Gastrocnemius medialis (tissue), 4 donors: ENCODE measurements around the gene ZNF423.

ENCODE experiments used
- CTCF ChIP-seq, 5 experiments: fragments of 450-650 bp in 3 of 5; fragments of 200-600 bp in 2 of 5; sonication (generic) in 2 of 5; IDR thresholded peaks in 4 of 5; conservative IDR thresholded peaks in 1 of 5; 1 replicate in 4 of 5; 2 replicates in 1 of 5; pipeline ENCODE4 v1.5.1; 2016 to 2019; ENCODE audit warnings: antibody characterized with exemption in 5 of 5, mild to moderate bottlenecking in 3 of 5, moderate library complexity in 3 of 5
- POLR2A ChIP-seq, 2 donors: fragments of 450-650 bp; IDR thresholded peaks; one replicate each; pipeline ENCODE4 v1.6.1; 2017; ENCODE audit warnings: antibody characterized with exemption in 2 of 2, mild to moderate bottlenecking in 2 of 2, moderate library complexity in 2 of 2

DNA sequence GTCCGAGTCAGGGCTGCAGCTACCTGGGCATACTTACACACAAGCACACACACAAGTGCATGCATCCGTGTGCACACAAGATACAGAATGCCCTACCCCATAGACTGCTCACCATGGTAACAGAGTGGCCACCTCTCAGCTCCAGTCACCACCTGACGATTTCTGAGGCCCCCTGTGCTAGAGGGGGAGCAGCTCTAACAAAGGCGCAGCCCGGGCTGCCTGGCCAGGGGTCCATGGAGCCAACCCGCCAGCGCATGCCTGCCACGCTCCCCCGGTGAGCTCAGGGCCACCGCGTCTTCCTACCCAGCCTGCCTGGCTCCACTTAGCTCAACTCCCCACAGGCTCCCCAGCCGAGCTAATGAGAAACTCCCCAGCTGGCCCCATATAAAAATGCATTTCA, 75.5 kb downstream of the ZNF423 start:
- TF ChIP-seq CTCF (IDR thresholded peaks at IDR 0.05 in 4 of 5, conservative IDR thresholded peaks at IDR 0.05 in 1 of 5) (no peak), POLR2A (IDR thresholded peaks at IDR 0.05) (no peak)
